Measurements from ENCODE around the gene NR1D2.

GRCh38 chr3:23999012-23999641 lies 54.0 kb downstream of the NR1D2 start:
- TF ChIP-seq EP300 (IDR thresholded peaks at IDR 0.05) (no peak), POLR2A (IDR thresholded peaks at IDR 0.05) (no peak), CTCF (IDR thresholded peaks at IDR 0.05) (peak; percentile 82 to 95 (median 88))
